A549 (cell line): Measurements from ENCODE around the gene PNPLA2. TPM values are rescaled to one million over a fixed set of nuclear protein-coding genes. Genes with fewer than 3 reads are reported as not detected.

Experiments
- ATAC-seq, 2 experiments: fragments of 200-7000 bp in 1 of 2; fragments of >200 bp in 1 of 2; cut with Nextera tagmentation in 1 of 2; cut with Tn5 transposase in 1 of 2; 3 replicates each; pipeline versions ENCODE4 v1.8.0 to v1.9.1; 2018 to 2020; ENCODE audit warnings: mild to moderate bottlenecking in 1 of 2, moderate library complexity in 1 of 2
- CTCF ChIA-PET: fragments of 300-600 bp; sonication (Branson Sonifier 250); formaldehyde crosslinking; extraction: SDS; loops from one replicate; lab custom pipeline; 2021; ENCODE audit warnings: antibody characterized with exemption, inconsistent platforms; lab: Yijun Ruan, JAX
- POLR2A ChIA-PET: fragments of 350-600 bp; formaldehyde crosslinking; extraction: SDS; loops from one replicate; lab custom pipeline; 2021; ENCODE audit warnings: antibody characterized with exemption, inconsistent platforms; lab: Yijun Ruan, JAX
- DNase-seq, 2 experiments: peaks; one replicate each; pipeline versions ENCODE4 v3.0.0 to v3.0.0-alpha.2; 2011 to 2016; ENCODE audit warnings: low read depth in 1 of 2, low spot score in 1 of 2
- FAIRE-seq: peaks from 2 replicates; lab custom pipeline; 2011; peaks lifted over from hg19 to GRCh38; lab: Jason Lieb, UNC
- H3K27ac ChIP-seq, 2 experiments: fragments of >200 bp; sonication (Bioruptor Twin); formaldehyde crosslinking; 3 replicates each; pipeline ENCODE4 v1.5.1; 2016 to 2017
- H3K4me1 ChIP-seq: fragments of >200 bp; sonication (Bioruptor Twin); formaldehyde crosslinking; 3 replicates; pipeline ENCODE4 v1.6.1; 2016
- H3K4me2 ChIP-seq: fragments of >200 bp; sonication (Bioruptor Twin); formaldehyde crosslinking; 3 replicates; pipeline ENCODE4 v1.6.1; 2016
- H3K4me3 ChIP-seq: fragments of >200 bp; sonication (Bioruptor Twin); formaldehyde crosslinking; 3 replicates; pipeline ENCODE4 v1.5.1; 2016
- H3K9me3 ChIP-seq: fragments of >200 bp; sonication (Bioruptor Twin); formaldehyde crosslinking; 3 replicates; pipeline ENCODE4 v1.6.1; 2016
- CBX2 ChIP-seq: fragments of 200-600 bp; sonication (generic); IDR thresholded peaks from 2 replicates; pipeline ENCODE4 v1.6.1; 2016; ENCODE audit warnings: low read depth, mild to moderate bottlenecking, borderline replicate concordance
- CBX8 ChIP-seq: fragments of 200-600 bp; sonication (generic); IDR thresholded peaks from 2 replicates; pipeline ENCODE4 v1.6.1; 2016
- CHD4 ChIP-seq: fragments of 200-600 bp; sonication (generic); IDR thresholded peaks from 2 replicates; pipeline ENCODE4 v1.6.1; 2016; ENCODE audit warnings: antibody characterized with exemption, mild to moderate bottlenecking, borderline replicate concordance
- EP300 ChIP-seq, 2 experiments: fragments of >200 bp; sonication (Bioruptor Twin); formaldehyde crosslinking; IDR thresholded peaks; 2 replicates in 1 of 2; 3 replicates in 1 of 2; pipeline ENCODE4 v1.6.1; 2016 to 2017
- FOSL2 ChIP-seq, 2 experiments: fragments of 450-650 bp in 1 of 2; fragments of >200 bp in 1 of 2; sonication (Bioruptor Twin) in 1 of 2; formaldehyde crosslinking; IDR thresholded peaks; 2 replicates each; pipeline versions ENCODE4 v1.5.0 to v1.6.1; 2016 to 2020; ENCODE audit warnings: mild to moderate bottlenecking in 1 of 2, moderate library complexity in 1 of 2
- HDAC2 ChIP-seq: fragments of 200-600 bp; sonication (generic); IDR thresholded peaks from 2 replicates; pipeline ENCODE4 v1.6.1; 2016
- HOXA7 ChIP-seq: fragments of 250-450 bp; sonication (Bioruptor Pico); IDR thresholded peaks from 2 replicates; pipeline ENCODE4 v1.5.0; 2020; ENCODE audit warnings: mild to moderate bottlenecking, moderate library complexity
- HOXB5 ChIP-seq: fragments of 250-450 bp; sonication (Bioruptor Pico); IDR thresholded peaks from 2 replicates; pipeline ENCODE4 v1.5.0; 2020; ENCODE audit warnings: mild to moderate bottlenecking, moderate library complexity
- KDM1A ChIP-seq: fragments of 200-600 bp; sonication (generic); IDR thresholded peaks from 2 replicates; pipeline ENCODE4 v1.6.1; 2016; ENCODE audit warnings: low read depth, mild to moderate bottlenecking
- NR3C1 ChIP-seq: fragments of >200 bp; sonication (Bioruptor Twin); formaldehyde crosslinking; IDR thresholded peaks from 3 replicates; pipeline ENCODE4 v1.6.1; 2017
- POLR2A ChIP-seq: IDR thresholded peaks from 2 replicates; pipeline ENCODE4 v1.6.1; 2012; ENCODE audit warnings: mild to moderate bottlenecking, low read length
- POLR2AphosphoS2 ChIP-seq: conservative IDR thresholded peaks from 2 replicates; pipeline ENCODE4 v1.6.1; 2012; ENCODE audit warnings: low read length, improper control_type of control experiment, inconsistent platforms
- SMC3 ChIP-seq: fragments of >200 bp; sonication (Bioruptor Twin); formaldehyde crosslinking; IDR thresholded peaks from 3 replicates; pipeline ENCODE4 v1.6.1; 2018; ENCODE audit warnings: inconsistent platforms
- TFCP2L1 ChIP-seq: fragments of 250-450 bp; sonication (Bioruptor Pico); IDR thresholded peaks from 2 replicates; pipeline ENCODE4 v1.5.0; 2021; ENCODE audit warnings: mild to moderate bottlenecking
- ZFP36 ChIP-seq: fragments of 450-650 bp; IDR thresholded peaks from 2 replicates; pipeline ENCODE4 v1.6.1; 2014; ENCODE audit warnings: borderline replicate concordance; ENCODE audit not compliant: partially characterized antibody
- ZSCAN20 ChIP-seq: fragments of 250-450 bp; sonication (Bioruptor Pico); IDR thresholded peaks from 2 replicates; pipeline ENCODE4 v1.8.0; 2022; ENCODE audit warnings: mild to moderate bottlenecking, moderate library complexity
- WGBS: methylation state at CpG from one replicate; pipeline ENCODE4 v1.1.6; 2017; ENCODE audit errors: missing lambda C conversion rate; 5-methylcytosine and 5-hydroxymethylcytosine counted together
- polyA plus RNA-seq, 4 experiments: library from polyadenylated mRNA; depleted of rRNA in 3 of 4; stranded (reverse); fragments of >200 nt; fragmentation: RNase III in 1 of 4; extraction: RNeasy Plus Mini Kit Qiagen cat#74134 plus additional on column Dnase treatment in 1 of 4; gene quantifications; 2 replicates in 3 of 4; 3 replicates in 1 of 4; pipeline ENCODE4 v1.2.3, GENCODE V29; 2011 to 2017
- TF ChIP-seq, protein P1 (sequence below): IDR thresholded peaks from 2 replicates; pipeline ENCODE4 v1.6.1; 2012
- TF ChIP-seq, protein P2 (sequence below): fragments of 450-650 bp; IDR thresholded peaks from 2 replicates; pipeline ENCODE4 v1.6.1; 2014; ENCODE audit warnings: antibody characterized with exemption
- TF ChIP-seq, protein P3 (sequence below): fragments of 250-450 bp; sonication (Bioruptor Pico); IDR thresholded peaks from 2 replicates; pipeline ENCODE4 v1.5.0; 2021; ENCODE audit warnings: mild to moderate bottlenecking, moderate library complexity, borderline replicate concordance

The PNPLA2 gene
- polyA plus RNA-seq, 2 of the 4 experiments (the other 2 are of a cell fraction) = 13.2 to 25.4 TPM

DNA sequence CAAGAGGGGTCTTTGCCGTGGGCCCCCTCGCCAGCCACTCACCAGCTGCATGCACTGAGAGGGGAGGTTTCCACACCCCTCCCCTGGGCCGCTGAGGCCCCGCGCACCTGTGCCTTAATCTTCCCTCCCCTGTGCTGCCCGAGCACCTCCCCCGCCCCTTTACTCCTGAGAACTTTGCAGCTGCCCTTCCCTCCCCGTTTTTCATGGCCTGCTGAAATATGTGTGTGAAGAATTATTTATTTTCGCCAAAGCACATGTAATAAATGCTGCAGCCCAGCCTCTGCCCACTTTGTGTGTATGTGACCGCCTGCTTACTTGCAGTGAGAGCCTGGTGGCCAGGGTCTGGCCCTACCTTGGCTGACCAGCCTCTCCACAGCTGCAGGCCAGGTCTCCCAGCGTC is 6.2 kb downstream of the PNPLA2 start:
- peak overlapping the region; percentile 87 for H3K4me2 ChIP-seq
- CTCF ChIA-PET = interaction anchor here (0.7 to 1.5 kb wide), 3 partner anchors 9 to 19 kb away, joined by 3 to 6 read pairs (median 4); no protein-coding TSS in a partner anchor
- H3K9me3 ChIP-seq = no peaks in the 10 kb centered on the region
- H3K4me1 ChIP-seq = peaks cover 59% of the 10 kb centered on the region
- TF ChIP-seq HOXB5 (CRISPR knock-in tag) = no peak
- no peak for TF ChIP-seq KDM1A
- TF ChIP-seq, protein P1, sequence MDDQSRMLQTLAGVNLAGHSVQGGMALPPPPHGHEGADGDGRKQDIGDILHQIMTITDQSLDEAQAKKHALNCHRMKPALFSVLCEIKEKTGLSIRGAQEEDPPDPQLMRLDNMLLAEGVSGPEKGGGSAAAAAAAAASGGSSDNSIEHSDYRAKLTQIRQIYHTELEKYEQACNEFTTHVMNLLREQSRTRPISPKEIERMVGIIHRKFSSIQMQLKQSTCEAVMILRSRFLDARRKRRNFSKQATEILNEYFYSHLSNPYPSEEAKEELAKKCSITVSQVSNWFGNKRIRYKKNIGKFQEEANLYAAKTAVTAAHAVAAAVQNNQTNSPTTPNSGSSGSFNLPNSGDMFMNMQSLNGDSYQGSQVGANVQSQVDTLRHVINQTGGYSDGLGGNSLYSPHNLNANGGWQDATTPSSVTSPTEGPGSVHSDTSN = peak; percentile 60
- no peak for TF ChIP-seq HDAC2
- TF ChIP-seq TFCP2L1 (CRISPR knock-in tag) = no peak
- peak; percentile 55 for TF ChIP-seq POLR2AphosphoS2
- no peak for TF ChIP-seq CBX8
- no peak for TF ChIP-seq FOSL2 (IDR thresholded peaks at IDR 0.05)
- TF ChIP-seq FOSL2 (CRISPR knock-in tag; IDR thresholded peaks at IDR 0.05) = no peak
- no peak for TF ChIP-seq NR3C1
- no peak for TF ChIP-seq HOXA7 (CRISPR knock-in tag)
- no peak for TF ChIP-seq ZFP36
- TF ChIP-seq EP300 (IDR thresholded peaks at IDR 0.05) = no peak
- TF ChIP-seq CHD4 = no peak
- TF ChIP-seq, protein P2, sequence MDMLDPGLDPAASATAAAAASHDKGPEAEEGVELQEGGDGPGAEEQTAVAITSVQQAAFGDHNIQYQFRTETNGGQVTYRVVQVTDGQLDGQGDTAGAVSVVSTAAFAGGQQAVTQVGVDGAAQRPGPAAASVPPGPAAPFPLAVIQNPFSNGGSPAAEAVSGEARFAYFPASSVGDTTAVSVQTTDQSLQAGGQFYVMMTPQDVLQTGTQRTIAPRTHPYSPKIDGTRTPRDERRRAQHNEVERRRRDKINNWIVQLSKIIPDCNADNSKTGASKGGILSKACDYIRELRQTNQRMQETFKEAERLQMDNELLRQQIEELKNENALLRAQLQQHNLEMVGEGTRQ = no peak
- TF ChIP-seq ZSCAN20 (CRISPR knock-in tag) = no peak
- TF ChIP-seq, protein P3, sequence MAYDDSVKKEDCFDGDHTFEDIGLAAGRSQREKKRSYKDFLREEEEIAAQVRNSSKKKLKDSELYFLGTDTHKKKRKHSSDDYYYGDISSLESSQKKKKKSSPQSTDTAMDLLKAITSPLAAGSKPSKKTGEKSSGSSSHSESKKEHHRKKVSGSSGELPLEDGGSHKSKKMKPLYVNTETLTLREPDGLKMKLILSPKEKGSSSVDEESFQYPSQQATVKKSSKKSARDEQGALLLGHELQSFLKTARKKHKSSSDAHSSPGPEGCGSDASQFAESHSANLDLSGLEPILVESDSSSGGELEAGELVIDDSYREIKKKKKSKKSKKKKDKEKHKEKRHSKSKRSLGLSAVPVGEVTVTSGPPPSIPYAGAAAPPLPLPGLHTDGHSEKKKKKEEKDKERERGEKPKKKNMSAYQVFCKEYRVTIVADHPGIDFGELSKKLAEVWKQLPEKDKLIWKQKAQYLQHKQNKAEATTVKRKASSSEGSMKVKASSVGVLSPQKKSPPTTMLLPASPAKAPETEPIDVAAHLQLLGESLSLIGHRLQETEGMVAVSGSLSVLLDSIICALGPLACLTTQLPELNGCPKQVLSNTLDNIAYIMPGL (CRISPR knock-in tag) = no peak
- no peak for TF ChIP-seq SMC3
- TF ChIP-seq, all 56 proteins: peak for 2
- no peak overlapping the region for H3K4me3 ChIP-seq
- POLR2A ChIA-PET = interaction anchor here (1.6 kb wide), 1 partner anchor 10 kb away, joined by 4 read pairs; no protein-coding TSS in a partner anchor
- ATAC-seq (no peak), FAIRE-seq (no peak), DNase-seq (no peak)
- H3K27ac ChIP-seq = peak overlapping the region in 1 of 2 experiments; percentile 88; a peak in 2 of 6 replicates
- 72% methylated on average over 11 of the region's 11 CpGs for WGBS

DNA sequence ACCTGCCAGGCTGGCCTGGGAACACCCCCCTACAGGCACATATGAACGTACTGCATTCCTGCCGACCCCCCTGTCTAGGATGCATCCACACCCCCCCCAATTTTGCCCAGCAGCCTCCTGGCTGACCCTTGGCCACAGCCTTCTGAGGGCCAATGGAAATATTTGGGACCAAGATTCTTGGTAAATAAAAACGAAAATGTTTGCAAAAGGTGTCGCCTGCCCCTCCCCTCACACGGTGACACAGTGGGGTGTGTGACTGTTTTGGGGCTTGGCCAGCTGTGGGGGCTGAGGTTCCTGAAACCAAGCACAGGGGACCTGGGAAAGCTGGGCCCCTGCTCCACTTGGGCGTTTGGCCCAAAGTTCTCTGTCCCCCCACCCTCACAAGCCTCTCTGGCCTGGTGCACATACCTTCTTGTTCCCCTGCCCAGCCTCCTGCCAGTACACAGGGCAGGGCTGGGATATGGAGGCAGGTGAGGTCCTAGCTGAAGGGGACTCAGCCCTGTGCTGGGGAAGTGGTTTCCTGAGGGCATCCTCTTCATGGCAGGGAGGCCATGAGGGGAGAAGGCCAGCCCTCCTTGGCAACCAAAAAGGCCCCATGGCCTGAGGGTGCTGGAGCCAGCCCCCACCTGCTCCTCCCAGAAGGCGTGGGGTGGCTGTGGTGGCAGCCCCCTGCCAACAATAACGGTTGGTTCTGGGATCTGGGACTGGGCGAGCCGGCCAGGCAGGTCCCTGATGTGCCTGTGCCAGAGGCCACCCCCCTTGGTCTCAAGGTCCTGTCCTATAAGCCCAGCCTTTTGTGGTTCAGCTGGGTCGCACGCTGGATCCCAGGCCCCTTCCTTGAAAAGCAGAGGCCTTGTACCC is 6.9 kb downstream of the PNPLA2 start:
- TF ChIP-seq CBX2 (no peak), POLR2AphosphoS2 (0 out of 2 replicates have a peak, but pooled peaks have one; percentile 53), POLR2A (peak; percentile 26; the same call in 1 of the 2 replicates)
- TF ChIP-seq, protein P1 = peak; percentile 19; the same call in 1 of the 2 replicates
- Histone ChIP-seq H3K4me1 (peaks cover 57% of the 10 kb centered on the region), H3K9me3 (no peaks in the 10 kb centered on the region), H3K27ac (peak overlapping the region in 1 of 2 experiments; percentile 88; a peak in 3 of 6 replicates), H3K4me3 (no peak overlapping the region), H3K4me2 (peak overlapping the region; percentile 87)
- ChIA-PET POLR2A (interaction anchor here (1.6 kb wide), 1 partner anchor 9 kb away, joined by 4 read pairs; no protein-coding TSS in a partner anchor), CTCF (interaction anchor here (1.0 to 1.5 kb wide), 2 partner anchors 9 to 15 kb away, joined by 4 to 6 read pairs; no protein-coding TSS in a partner anchor)
- WGBS = 43% methylated on average over 12 of the region's 12 CpGs
- ATAC-seq (peak in 1 of 2 experiments; percentile 1; a peak in 1 of 6 replicates), FAIRE-seq (no peak), DNase-seq (no peak)
